Trophoblast cell (in vitro differentiated cells and primary cell): ENCODE data around the gene TTC39A.
A peak's percentile ranks its signal among the peaks of the same experiment; 100 is the strongest.

Experiments used
- DNase-seq, 2 donors: peaks; one replicate each; pipeline ENCODE4 v3.0.0-alpha.2; 2016
- H2AFZ ChIP-seq: 2 replicates; pipeline ENCODE4 v1.6.1; 2013; ENCODE audit warnings: low read length, moderate library complexity, mild to moderate bottlenecking; ENCODE audit not compliant: insufficient read depth, poor library complexity
- H2AK5ac ChIP-seq: 2 replicates; pipeline ENCODE4 v1.6.1; 2013; ENCODE audit warnings: mild to moderate bottlenecking, low read length
- H2BK120ac ChIP-seq: 2 replicates; pipeline ENCODE4 v1.6.1; 2013; ENCODE audit warnings: low read length, mild to moderate bottlenecking, moderate library complexity; ENCODE audit not compliant: insufficient read depth, poor library complexity
- H2BK12ac ChIP-seq: 2 replicates; pipeline ENCODE4 v1.6.1; 2013; ENCODE audit warnings: mild to moderate bottlenecking, low read length, moderate library complexity
- H2BK5ac ChIP-seq: 2 replicates; pipeline ENCODE4 v1.6.1; 2013; ENCODE audit warnings: low read length, low read depth, moderate library complexity, mild to moderate bottlenecking; ENCODE audit not compliant: poor library complexity
- H3K14ac ChIP-seq: 2 replicates; pipeline ENCODE4 v1.6.1; 2013; ENCODE audit warnings: mild to moderate bottlenecking, low read length
- H3K18ac ChIP-seq: 2 replicates; pipeline ENCODE4 v1.6.1; 2013; ENCODE audit warnings: mild to moderate bottlenecking, low read length
- H3K23ac ChIP-seq: 2 replicates; pipeline ENCODE4 v1.6.1; 2013; ENCODE audit warnings: low read length
- H3K27ac ChIP-seq: 2 replicates; pipeline ENCODE4 v1.5.1; 2013; ENCODE audit warnings: low read depth, mild to moderate bottlenecking, inconsistent platforms, low read length, moderate library complexity
- H3K27me3 ChIP-seq: 2 replicates; pipeline ENCODE4 v1.6.1; 2013; ENCODE audit warnings: inconsistent platforms, mild to moderate bottlenecking, low read length, moderate library complexity; ENCODE audit not compliant: insufficient read depth
- H3K36me3 ChIP-seq, 2 experiments: 1 replicate in 1 of 2; 2 replicates in 1 of 2; pipeline ENCODE4 v1.6.1; 2013; ENCODE audit warnings: low read length in 2 of 2, mild to moderate bottlenecking in 2 of 2, moderate library complexity in 1 of 2; ENCODE audit not compliant: insufficient read depth in 2 of 2, control insufficient read depth in 1 of 2
- H3K4ac ChIP-seq: 2 replicates; pipeline ENCODE4 v1.6.1; 2013; ENCODE audit warnings: low read depth, mild to moderate bottlenecking, low read length, moderate library complexity
- H3K4me1 ChIP-seq, 2 experiments: 1 replicate in 1 of 2; 2 replicates in 1 of 2; pipeline ENCODE4 v1.6.1; 2013; ENCODE audit warnings: low read length in 2 of 2, mild to moderate bottlenecking in 2 of 2, moderate library complexity in 1 of 2; ENCODE audit not compliant: insufficient read depth in 2 of 2, control insufficient read depth in 1 of 2
- H3K4me2 ChIP-seq: 2 replicates; pipeline ENCODE4 v1.6.1; 2013; ENCODE audit warnings: inconsistent platforms, mild to moderate bottlenecking, low read length, moderate library complexity
- H3K4me3 ChIP-seq: 2 replicates; pipeline ENCODE4 v1.5.1; 2013; ENCODE audit warnings: mild to moderate bottlenecking, low read depth, low read length, inconsistent platforms
- H3K79me1 ChIP-seq: one replicate; pipeline ENCODE4 v1.6.1; 2013; ENCODE audit warnings: low read length
- H3K79me2 ChIP-seq: 2 replicates; pipeline ENCODE4 v1.6.1; 2013; ENCODE audit warnings: low read length, mild to moderate bottlenecking; ENCODE audit not compliant: control insufficient read depth, insufficient read depth, poor library complexity
- H3K9ac ChIP-seq: 2 replicates; pipeline ENCODE4 v1.6.1; 2013; ENCODE audit warnings: mild to moderate bottlenecking, low read length
- H3K9me3 ChIP-seq: 2 replicates; pipeline ENCODE4 v1.6.1; 2013; ENCODE audit warnings: low read depth, mild to moderate bottlenecking, control low read depth, inconsistent platforms, low read length; ENCODE audit not compliant: insufficient read depth
- H4K12ac ChIP-seq: 2 replicates; pipeline ENCODE4 v1.6.1; 2013; ENCODE audit warnings: low read depth, mild to moderate bottlenecking, low read length, moderate library complexity
- H4K8ac ChIP-seq: 2 replicates; pipeline ENCODE4 v1.6.1; 2013; ENCODE audit warnings: low read depth, mild to moderate bottlenecking, low read length, moderate library complexity
- H4K91ac ChIP-seq: one replicate; pipeline ENCODE4 v1.6.1; 2013; ENCODE audit warnings: low read depth, mild to moderate bottlenecking, low read length, moderate library complexity
- WGBS: extraction: QIAGEN DNeasy Blood & Tissue Kit; methylation state at CpG from one replicate; pipeline ENCODE4 v1.1.7; 2013; ENCODE audit warnings: missing lambda C conversion rate; ENCODE audit not compliant: insufficient read length, insufficient coverage; ENCODE audit errors: extremely low coverage; 5-methylcytosine and 5-hydroxymethylcytosine counted together

TTC39A gene

GRCh38 chr1:51282605-51283004, 47.8 kb downstream of the TTC39A start:
- Histone ChIP-seq H3K14ac (no peak overlapping the region), H3K23ac (no peak overlapping the region), H3K79me1 (no peaks in the 10 kb centered on the region), H3K9me3 (no peaks in the 10 kb centered on the region), H3K18ac (no peak overlapping the region), H2BK12ac (no peak overlapping the region), H4K91ac (no peak overlapping the region), H2BK120ac (no peak overlapping the region), H3K36me3 (peaks cover 2 to 5% of the 10 kb centered on the region in 2 experiments), H3K27me3 (no peaks in the 10 kb centered on the region), H3K79me2 (no peaks in the 10 kb centered on the region), H3K4me1 (no peaks in the 10 kb centered on the region), H3K4me2 (no peak overlapping the region), H2AFZ (no peak overlapping the region), H2BK5ac (no peak overlapping the region), H3K4me3 (no peak overlapping the region), H3K27ac (no peak overlapping the region), H3K4ac (no peak overlapping the region), H4K8ac (no peak overlapping the region), H2AK5ac (no peak overlapping the region), H3K9ac (no peak overlapping the region), H4K12ac (no peak overlapping the region)
- no peak for DNase-seq
- no CpG with 5 or more reads among the region's 5 CpGs for WGBS

GRCh38 chr1:51281807-51282206, 48.6 kb downstream of the TTC39A start:
- Histone ChIP-seq H3K18ac (no peak overlapping the region), H3K4me3 (no peak overlapping the region), H3K27me3 (no peaks in the 10 kb centered on the region), H4K8ac (no peak overlapping the region), H2BK5ac (no peak overlapping the region), H2BK120ac (no peak overlapping the region), H3K4me1 (no peaks in the 10 kb centered on the region), H2AK5ac (no peak overlapping the region), H2BK12ac (no peak overlapping the region), H3K9me3 (no peaks in the 10 kb centered on the region), H4K12ac (no peak overlapping the region), H3K79me2 (no peaks in the 10 kb centered on the region), H3K79me1 (no peaks in the 10 kb centered on the region), H3K9ac (no peak overlapping the region), H2AFZ (no peak overlapping the region), H4K91ac (no peak overlapping the region), H3K4ac (no peak overlapping the region), H3K4me2 (no peak overlapping the region), H3K36me3 (peaks cover 2 to 8% of the 10 kb centered on the region in 2 experiments), H3K14ac (no peak overlapping the region), H3K23ac (no peak overlapping the region), H3K27ac (no peak overlapping the region)
- no CpG with 5 or more reads among the region's 5 CpGs for WGBS
- DNase-seq = no peak

- Histone ChIP-seq H3K9me3 (no peaks in the 10 kb centered on the region), H4K91ac (no peak overlapping the region), H3K79me1 (no peaks in the 10 kb centered on the region), H2AK5ac (no peak overlapping the region), H4K12ac (peak overlapping the region; percentile 22), H3K4ac (no peak overlapping the region), H3K4me2 (no peak overlapping the region), H4K8ac (no peak overlapping the region), H3K27me3 (no peaks in the 10 kb centered on the region), H2AFZ (no peak overlapping the region), H3K23ac (no peak overlapping the region), H3K14ac (no peak overlapping the region), H3K79me2 (no peaks in the 10 kb centered on the region), H2BK120ac (no peak overlapping the region), H3K4me1 (no peaks in the 10 kb centered on the region), H3K9ac (no peak overlapping the region), H2BK5ac (no peak overlapping the region), H3K18ac (no peak overlapping the region), H3K27ac (no peak overlapping the region), H3K4me3 (no peak overlapping the region), H3K36me3 (peaks cover 6 to 13% of the 10 kb centered on the region in 2 experiments), H2BK12ac (no peak overlapping the region)
- no CpG with 5 or more reads among the region's 4 CpGs for WGBS
- no peak for DNase-seq
Measured at GRCh38 chr1:51280321-51280978, 49.9 kb downstream of the TTC39A start.

- no peak overlapping the region for H4K12ac ChIP-seq
- peaks cover 8 to 14% of the 10 kb centered on the region in 2 experiments for H3K36me3 ChIP-seq
- no CpG with 5 or more reads among the region's 7 CpGs for WGBS
- H3K79me1 ChIP-seq = no peaks in the 10 kb centered on the region
- no peak overlapping the region for H3K23ac ChIP-seq
- H3K9me3 ChIP-seq = no peaks in the 10 kb centered on the region
- DNase-seq = no peak
- H2AK5ac ChIP-seq = no peak overlapping the region
- H3K4me3 ChIP-seq = no peak overlapping the region
- no peak overlapping the region for H3K27ac ChIP-seq
- H2BK12ac ChIP-seq = no peak overlapping the region
- no peaks in the 10 kb centered on the region for H3K27me3 ChIP-seq
- H4K8ac ChIP-seq = no peak overlapping the region
- H3K14ac ChIP-seq = no peak overlapping the region
- H2AFZ ChIP-seq = no peak overlapping the region
- H3K4me2 ChIP-seq = no peak overlapping the region
- H3K79me2 ChIP-seq = no peaks in the 10 kb centered on the region
- no peaks in the 10 kb centered on the region for H3K4me1 ChIP-seq
- H3K18ac ChIP-seq = no peak overlapping the region
- no peak overlapping the region for H2BK5ac ChIP-seq
- no peak overlapping the region for H3K9ac ChIP-seq
- no peak overlapping the region for H4K91ac ChIP-seq
- no peak overlapping the region for H3K4ac ChIP-seq
- no peak overlapping the region for H2BK120ac ChIP-seq
Measured at GRCh38 chr1:51276286-51276685, 54.1 kb downstream of the TTC39A start.
